Superior temporal gyrus (tissue), 1 donor: ENCODE results near the gene IMPA2.
A peak's percentile ranks its signal among the peaks of the same experiment; 100 is the strongest.
"Not testable (repeated sequence)": the region's sequence is repeated elsewhere in the genome, so short reads cannot be mapped to it uniquely, and the experiment has no call there.

Source experiments
- DNase-seq: peaks from one replicate; pipeline ENCODE4 v3.0.0-alpha.2; 2016; ENCODE audit errors: extremely low spot score

The IMPA2 gene

DNA sequence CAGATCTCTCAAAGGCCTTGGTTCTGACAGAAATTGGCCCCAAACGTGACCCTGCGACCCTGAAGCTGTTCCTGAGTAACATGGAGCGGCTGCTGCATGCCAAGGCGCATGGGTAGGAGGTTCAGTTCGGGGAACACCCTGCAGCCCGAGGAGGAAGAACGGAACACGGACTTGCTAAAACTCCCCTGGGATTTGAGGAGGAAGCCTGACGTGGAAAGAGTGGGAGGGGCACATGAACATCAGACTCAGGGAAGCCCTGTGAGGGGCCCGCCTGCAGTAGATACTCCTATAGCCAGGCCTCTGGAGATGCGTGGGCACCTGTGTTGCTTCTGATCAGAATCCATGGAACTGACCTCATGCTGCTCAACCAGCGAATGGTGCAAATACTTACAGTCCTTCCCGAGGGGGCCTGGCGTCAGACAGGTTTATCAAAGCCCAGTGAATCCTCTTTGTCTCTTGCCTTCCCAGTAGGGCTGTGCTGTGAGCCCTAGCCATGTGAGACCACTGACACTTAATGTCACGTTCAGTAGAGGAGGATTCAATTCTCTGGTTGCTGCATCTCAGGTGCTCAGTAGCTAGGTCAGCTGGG is 46.8 kb downstream of the IMPA2 start:
- DNase-seq: no peak

DNA sequence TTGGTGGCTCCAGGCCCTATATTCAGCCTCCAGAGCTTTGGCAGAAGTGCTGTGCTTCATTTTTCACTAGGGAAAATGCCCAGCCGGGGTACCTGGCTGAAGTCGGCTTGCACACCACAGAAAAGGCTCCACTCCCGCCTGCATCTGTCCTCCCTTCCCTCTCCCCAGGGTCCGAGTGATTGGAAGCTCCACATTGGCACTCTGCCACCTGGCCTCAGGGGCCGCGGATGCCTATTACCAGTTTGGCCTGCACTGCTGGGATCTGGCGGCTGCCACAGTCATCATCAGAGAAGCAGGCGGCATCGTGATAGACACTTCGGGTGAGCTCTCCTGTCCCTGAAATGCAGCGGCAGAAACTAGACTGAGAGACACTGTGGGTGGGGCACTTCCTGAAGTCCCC is 47.4 kb downstream of the IMPA2 start:
- DNase-seq: no peak

- DNase-seq: no peak
Measured at GRCh38 chr18:12029786-12030584, 48.7 kb downstream of the IMPA2 start.

DNA sequence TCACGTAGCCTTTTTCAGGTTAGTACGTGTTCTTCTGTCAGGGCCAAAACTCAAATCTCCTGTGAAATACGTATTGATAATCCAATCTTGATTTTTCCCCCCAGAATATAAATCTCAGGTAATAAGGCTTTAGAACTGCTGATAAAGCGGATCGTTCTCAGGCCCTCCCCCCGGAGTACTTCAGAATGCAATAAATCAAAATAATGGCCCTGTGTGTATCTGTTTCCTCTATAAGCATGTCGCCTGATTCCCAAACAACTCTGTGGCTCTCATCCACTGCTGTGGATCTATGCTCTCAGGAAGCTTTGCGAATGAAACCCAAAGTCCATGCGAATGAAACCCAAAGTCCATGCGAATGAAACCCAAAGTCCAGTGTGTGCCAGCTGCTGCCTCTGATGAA is 49.4 kb downstream of the IMPA2 start:
- no peak for DNase-seq

GRCh38 chr18:12031181-12031580 is 49.9 kb downstream of the IMPA2 start:
- DNase-seq: no peak

- DNase-seq: no peak
Measured at GRCh38 chr18:12031846-12032245, 50.5 kb downstream of the IMPA2 start.

GRCh38 chr18:12032786-12033642 is 51.7 kb downstream of the IMPA2 start:
- no peak for DNase-seq

DNA sequence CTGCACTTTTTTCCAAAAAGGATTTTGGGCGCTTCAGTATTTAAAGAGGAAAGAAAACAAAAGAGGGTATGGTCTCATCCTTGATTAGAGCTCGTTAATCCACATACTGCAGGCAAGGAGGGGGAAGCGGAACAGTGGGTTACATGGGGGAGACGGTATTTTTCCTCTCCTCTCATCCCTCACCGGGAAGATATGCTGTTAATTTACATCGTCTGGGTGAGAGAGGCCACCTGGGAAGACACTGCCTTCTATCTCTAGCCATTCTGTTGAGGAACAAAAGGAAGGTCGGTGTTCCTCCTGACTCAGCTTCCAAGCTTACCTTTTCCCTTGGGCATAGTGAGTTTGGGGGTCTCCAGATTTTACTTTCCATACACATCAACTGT is 52.3 kb downstream of the IMPA2 start:
- no peak for DNase-seq

- DNase-seq: no peak
Measured at GRCh38 chr18:12034241-12035100, 53.2 kb downstream of the IMPA2 start.

DNA sequence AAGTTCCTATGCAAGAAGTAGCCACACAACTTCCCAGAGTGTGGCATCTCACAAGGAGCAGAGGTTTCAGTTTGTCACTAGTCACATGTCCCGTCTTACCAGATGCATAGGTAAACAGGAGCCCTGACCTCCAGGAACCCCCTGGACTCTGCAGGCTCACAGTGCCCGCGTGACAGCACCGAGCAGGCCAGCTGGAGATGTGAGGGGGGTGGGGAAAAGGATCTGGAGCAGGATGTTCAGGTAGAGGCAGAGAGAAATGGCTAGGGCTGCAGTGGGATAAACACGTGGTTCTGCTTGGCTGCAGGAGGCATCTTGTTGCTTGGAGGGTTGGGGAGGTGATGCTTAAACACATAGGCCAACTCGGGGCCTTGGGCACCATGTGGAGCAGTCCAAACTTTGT is 54.2 kb downstream of the IMPA2 start:
- DNase-seq: no peak

GRCh38 chr18:12036201-12036751 is 55.0 kb downstream of the IMPA2 start:
- DNase-seq: no peak

DNA sequence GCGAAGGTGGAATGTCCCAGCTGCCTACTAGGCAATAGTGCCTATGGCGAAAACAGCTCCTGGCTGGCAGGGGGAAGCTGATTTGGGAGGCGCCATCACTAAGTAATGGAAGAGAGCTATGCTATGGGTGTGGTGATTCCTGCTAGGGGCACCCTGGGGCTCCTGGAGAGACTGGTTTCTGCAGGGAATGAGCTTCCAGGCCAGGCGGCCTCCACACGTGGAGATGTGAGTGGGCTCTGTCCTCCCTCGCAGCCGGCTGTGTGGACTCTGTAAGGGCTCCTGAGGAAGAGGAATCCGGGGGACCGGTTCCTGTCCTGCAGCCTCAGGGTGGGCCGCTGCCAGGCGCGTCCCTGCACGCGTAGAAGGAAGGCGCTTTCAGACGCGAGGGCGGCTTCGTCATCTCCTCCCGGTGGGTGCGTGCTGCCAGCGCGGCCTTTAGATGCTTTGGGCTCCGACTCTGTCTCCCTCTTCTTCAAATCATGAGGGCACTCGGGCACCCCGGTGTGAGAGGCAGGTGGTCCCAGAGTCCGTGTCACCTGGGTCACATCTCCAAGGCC is 56.9 kb downstream of the IMPA2 start:
- no peak for DNase-seq

DNA sequence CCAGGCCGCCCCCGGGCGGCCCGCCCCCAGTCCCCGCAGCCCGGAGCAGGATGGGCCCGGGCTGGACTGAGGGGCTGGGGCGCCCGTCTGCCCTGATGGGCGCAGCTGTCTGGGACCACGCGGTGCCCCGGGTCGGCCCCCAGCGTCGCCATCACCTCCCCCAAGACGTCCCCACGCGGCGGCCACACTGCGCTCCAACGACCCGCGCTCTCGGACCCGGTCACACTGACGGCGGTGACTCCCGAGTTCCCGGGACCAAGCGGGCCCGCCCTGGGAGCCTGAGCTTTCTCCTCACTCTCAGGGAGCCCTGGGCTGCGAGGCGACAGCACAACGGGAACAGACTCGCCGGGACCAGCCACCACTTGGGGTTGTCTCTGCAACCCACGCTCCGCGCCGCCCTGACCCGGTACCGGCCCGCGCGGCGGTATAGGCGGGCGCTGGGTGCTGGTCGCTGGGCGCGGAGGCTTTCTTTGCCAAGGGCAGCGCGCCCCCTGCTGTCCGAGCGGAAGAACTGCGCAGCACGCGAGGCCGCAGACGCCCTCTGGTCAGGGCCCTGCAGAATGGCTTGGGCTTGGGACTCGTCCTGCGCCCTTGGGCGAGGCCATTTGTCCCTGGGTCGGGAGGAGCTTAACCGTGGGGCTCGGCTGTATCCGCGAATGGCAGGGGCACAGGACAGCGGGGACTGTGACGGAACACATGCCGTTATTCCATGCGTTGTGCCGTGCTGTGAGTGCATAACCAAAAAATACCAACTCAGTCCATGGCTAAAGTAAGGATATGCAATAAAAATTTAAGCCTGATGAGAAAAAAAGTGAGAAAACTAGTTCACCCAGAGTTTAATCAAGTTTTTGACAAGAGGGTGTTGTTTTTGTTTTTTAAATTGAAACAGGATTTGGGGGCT is 57.6 kb downstream of the IMPA2 start:
- peak; percentile 84 for DNase-seq

GRCh38 chr18:12039540-12039930 is 58.2 kb downstream of the IMPA2 start:
- DNase-seq: not testable (repeated sequence)

- DNase-seq: no peak
Measured at GRCh38 chr18:12041561-12041960, 60.3 kb downstream of the IMPA2 start.

DNA sequence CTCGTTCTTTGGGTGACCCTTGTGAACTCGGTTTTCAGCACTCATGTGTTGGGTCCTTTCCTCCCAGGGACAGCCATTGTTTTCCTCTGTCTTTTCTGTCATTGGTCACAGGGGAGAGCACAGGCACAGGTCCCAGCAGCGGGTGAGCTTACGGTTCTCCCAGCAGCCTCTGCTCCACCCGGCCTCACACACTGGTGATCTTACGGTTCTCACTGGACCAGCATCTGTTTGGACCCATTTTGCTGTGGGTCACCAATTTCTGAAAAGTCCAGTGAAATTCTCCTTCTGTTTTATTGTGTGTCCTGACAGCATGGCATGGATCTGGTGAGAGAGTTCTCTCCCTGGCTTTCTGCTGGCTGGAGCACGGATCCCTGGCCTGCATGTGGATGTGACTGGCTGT is 62.5 kb downstream of the IMPA2 start:
- no peak for DNase-seq

DNA sequence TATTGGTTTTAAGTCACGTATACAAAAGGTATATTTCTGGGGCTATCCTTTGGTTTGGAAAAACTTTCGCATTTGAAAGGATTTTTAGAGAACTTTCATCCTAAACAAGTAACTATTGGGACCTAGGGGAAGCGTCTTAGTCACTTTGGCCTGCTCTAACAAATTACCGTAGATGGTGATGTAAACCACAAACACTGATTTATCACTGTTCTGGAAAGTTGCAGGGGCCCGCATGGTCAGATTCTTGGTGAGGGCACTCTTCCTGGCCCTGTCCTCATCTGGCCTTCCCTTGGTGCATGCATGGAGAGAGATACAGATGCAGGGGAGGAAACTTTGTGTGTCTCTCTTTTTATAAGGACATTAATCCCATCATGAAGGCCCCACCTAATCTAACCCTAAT is 63.3 kb downstream of the IMPA2 start:
- no peak for DNase-seq

- DNase-seq: no peak
Measured at GRCh38 chr18:12046046-12046750, 64.9 kb downstream of the IMPA2 start.

DNA sequence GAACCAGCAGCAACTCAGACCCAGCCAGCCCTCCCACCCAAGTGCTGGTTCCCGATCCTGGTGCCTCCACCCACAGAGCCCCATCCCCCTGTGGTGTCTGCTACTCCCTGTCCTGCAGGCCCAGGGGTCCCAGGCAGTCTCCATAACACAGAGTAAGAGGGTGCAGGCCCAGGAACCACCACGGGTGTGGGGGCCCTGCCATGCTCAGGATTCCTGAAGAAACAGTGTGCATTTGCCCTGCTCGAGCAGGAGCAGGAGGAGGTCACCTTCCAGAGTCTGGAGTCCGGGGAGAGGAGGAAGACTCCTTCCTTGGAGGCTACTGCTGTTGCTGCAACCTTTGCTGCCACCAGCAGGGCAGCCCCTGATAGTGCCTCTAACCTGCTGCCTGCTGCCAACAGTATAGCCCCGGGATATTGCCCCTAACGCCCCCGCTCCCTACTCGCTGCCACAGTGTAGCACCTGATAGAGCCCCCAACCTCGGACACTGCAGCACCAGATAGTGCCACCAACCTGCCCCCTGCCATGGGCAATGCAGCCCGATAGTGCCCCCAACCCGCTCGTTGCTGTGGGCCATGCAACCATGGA is 65.5 kb downstream of the IMPA2 start:
- DNase-seq: no peak
